22Rv1 (cell line): ENCODE results near the gene LEFTY2.

Experiments used
- ZFX ChIP-seq: fragments of 450-650 bp; IDR thresholded peaks from 2 replicates; pipeline ENCODE4 v1.6.1; 2017; ENCODE audit warnings: antibody characterized with exemption, borderline replicate concordance
- TF ChIP-seq, protein P1 (sequence below): fragments of 450-650 bp; IDR thresholded peaks from 2 replicates; pipeline ENCODE4 v1.5.1; 2017; ENCODE audit warnings: mild to moderate bottlenecking

DNA sequence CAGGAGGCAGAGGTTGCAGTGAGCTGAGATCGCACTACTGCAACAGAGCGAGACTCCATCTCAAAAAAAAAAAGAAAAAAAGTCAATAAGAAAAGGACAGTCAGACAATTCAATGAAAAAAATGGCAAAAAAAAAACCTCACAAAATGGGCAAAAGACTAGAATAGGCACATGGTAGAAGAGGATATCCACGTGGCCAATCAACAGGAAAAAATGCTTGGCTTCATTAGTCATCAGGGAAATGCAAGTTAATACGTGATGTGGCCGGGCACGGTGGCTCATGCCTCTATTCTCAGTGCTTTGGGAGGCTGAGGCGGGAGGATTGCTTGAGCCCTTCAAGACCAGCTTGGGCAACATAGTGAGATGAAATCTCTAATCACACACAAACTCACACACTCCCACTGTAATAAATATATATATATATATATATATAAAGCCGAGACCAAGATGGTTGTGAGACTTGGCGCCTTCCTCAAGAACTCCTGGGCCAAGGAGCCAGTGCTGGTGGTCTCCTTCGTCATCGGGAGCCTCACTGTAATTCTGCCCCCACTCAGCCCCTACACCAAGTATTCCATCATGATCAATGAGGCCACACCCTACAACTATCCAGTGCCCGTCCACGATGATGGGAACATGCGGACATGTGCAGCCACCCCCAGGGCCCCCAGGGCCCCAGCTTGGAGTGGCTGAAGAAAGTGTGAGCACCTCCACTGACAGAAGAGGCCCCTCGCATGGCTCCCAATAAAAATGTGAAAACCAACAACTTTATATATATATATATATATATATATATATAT lies 22.9 kb upstream of the LEFTY2 start:
- TF ChIP-seq, protein P1, sequence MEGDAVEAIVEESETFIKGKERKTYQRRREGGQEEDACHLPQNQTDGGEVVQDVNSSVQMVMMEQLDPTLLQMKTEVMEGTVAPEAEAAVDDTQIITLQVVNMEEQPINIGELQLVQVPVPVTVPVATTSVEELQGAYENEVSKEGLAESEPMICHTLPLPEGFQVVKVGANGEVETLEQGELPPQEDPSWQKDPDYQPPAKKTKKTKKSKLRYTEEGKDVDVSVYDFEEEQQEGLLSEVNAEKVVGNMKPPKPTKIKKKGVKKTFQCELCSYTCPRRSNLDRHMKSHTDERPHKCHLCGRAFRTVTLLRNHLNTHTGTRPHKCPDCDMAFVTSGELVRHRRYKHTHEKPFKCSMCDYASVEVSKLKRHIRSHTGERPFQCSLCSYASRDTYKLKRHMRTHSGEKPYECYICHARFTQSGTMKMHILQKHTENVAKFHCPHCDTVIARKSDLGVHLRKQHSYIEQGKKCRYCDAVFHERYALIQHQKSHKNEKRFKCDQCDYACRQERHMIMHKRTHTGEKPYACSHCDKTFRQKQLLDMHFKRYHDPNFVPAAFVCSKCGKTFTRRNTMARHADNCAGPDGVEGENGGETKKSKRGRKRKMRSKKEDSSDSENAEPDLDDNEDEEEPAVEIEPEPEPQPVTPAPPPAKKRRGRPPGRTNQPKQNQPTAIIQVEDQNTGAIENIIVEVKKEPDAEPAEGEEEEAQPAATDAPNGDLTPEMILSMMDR, result no peak
- no peak for TF ChIP-seq ZFX
